HCT116 (cell line): ENCODE measurements around the gene FCHSD2. TPM values are rescaled to one million over a fixed set of nuclear protein-coding genes. Genes with fewer than 3 reads are reported as not detected.

Experiments
- ATAC-seq: fragments of 200-7000 bp; cut with Tn5 transposase; 2 replicates; pipeline ENCODE4 v1.9.1; 2020; ENCODE audit warnings: mild to moderate bottlenecking, moderate library complexity
- BruUV-seq: library from RNA; stranded (reverse); fragments of 400-500 nt; replicated peaks from 2 replicates; lab custom pipeline; 2021; lab: Mats Ljungman, UMichigan
- CTCF ChIA-PET: fragments of 300-600 bp; sonication (Branson Sonifier 250); formaldehyde crosslinking; loops from one replicate; lab custom pipeline; 2021; ENCODE audit warnings: antibody characterized with exemption; lab: Charles Lee
- POLR2A ChIA-PET: fragments of 300-600, 350-600 bp; sonication (Branson Sonifier 250); formaldehyde crosslinking; loops from one replicate; lab custom pipeline; 2021; ENCODE audit warnings: antibody characterized with exemption; lab: Charles Lee
- RAD21 ChIA-PET, 2 experiments: fragments of 300-600 bp; sonication (Branson Sonifier 250); formaldehyde crosslinking; loops; one replicate each; lab custom pipeline; 2023; ENCODE audit warnings: low total read pairs in 2 of 2; ENCODE audit not compliant: uncharacterized antibody in 2 of 2, unreplicated experiment in 2 of 2, low non-redundant PET in 1 of 2; lab: Charles Lee
- DNase-seq: peaks from one replicate; pipeline ENCODE4 v3.0.0-alpha.2; 2010; ENCODE audit warnings: low read depth, low spot score
- H2AFZ ChIP-seq: fragments of 200-600 bp; shearing (Covaris generic), sonication (generic); 2 replicates; pipeline ENCODE4 v1.6.1; 2017; ENCODE audit warnings: low read depth, mixed run types, mixed read lengths, antibody characterized with exemption, low read length; ENCODE audit not compliant: poor library complexity, severe bottlenecking
- H3K27ac ChIP-seq: 2 replicates; pipeline ENCODE4 v1.5.1; 2012; ENCODE audit warnings: low read depth, low read length
- H3K27me3 ChIP-seq: fragments of 200-600 bp; sonication (generic); 2 replicates; pipeline ENCODE4 v1.6.1; 2016; ENCODE audit warnings: mixed run types, low read length, mixed read lengths; ENCODE audit not compliant: insufficient read depth
- H3K36me3 ChIP-seq, 2 experiments: fragments of 200-500 bp in 1 of 2; fragments of 200-600 bp in 1 of 2; sonication (Bioruptor generic) in 1 of 2; sonication (generic) in 1 of 2; 2 replicates each; pipeline versions ENCODE4 v1.5.1 to v1.6.1; 2014 to 2016; ENCODE audit warnings: low read length in 2 of 2, inconsistent platforms in 1 of 2, mixed read lengths in 1 of 2, mixed run types in 1 of 2; ENCODE audit not compliant: insufficient read depth in 2 of 2, control insufficient read depth in 1 of 2
- H3K4me1 ChIP-seq, 2 experiments: fragments of 200-600 bp in 1 of 2; sonication (generic) in 1 of 2; 2 replicates each; pipeline versions ENCODE4 v1.5.1 to v1.6.1; 2012 to 2017; ENCODE audit warnings: low read length in 2 of 2, inconsistent platforms in 1 of 2, mild to moderate bottlenecking in 1 of 2, mixed read lengths in 1 of 2, mixed run types in 1 of 2, moderate library complexity in 1 of 2; ENCODE audit not compliant: insufficient read depth in 2 of 2, control insufficient read depth in 1 of 2
- H3K4me2 ChIP-seq: fragments of 200-600 bp; sonication (generic); 2 replicates; pipeline ENCODE4 v1.6.1; 2017; ENCODE audit warnings: mixed run types, low read length, mixed read lengths
- H3K4me3 ChIP-seq, 2 experiments: fragments of 200-600 bp in 1 of 2; sonication (generic) in 1 of 2; replicated peaks in 1 of 2; 2 replicates each; pipeline ENCODE4 v1.5.1; 2011 to 2016; ENCODE audit warnings: low read length in 2 of 2, control low read depth in 1 of 2, low read depth in 1 of 2, mild to moderate bottlenecking in 1 of 2, mixed read lengths in 1 of 2, mixed run types in 1 of 2
- H3K79me2 ChIP-seq: fragments of 200-600 bp; sonication (generic); 2 replicates; pipeline ENCODE4 v1.6.1; 2017; ENCODE audit warnings: mild to moderate bottlenecking, mixed run types, low read length, moderate library complexity, mixed read lengths; ENCODE audit not compliant: insufficient read depth
- H3K9ac ChIP-seq: fragments of 200-600 bp; sonication (generic); 2 replicates; pipeline ENCODE4 v1.6.1; 2016; ENCODE audit warnings: low read length, mixed read lengths
- H3K9me2 ChIP-seq: fragments of 200-600 bp; sonication (generic), shearing (Covaris generic); 2 replicates; pipeline ENCODE4 v1.6.1; 2017; ENCODE audit warnings: mixed run types, mild to moderate bottlenecking, moderate library complexity; ENCODE audit not compliant: insufficient read depth
- H3K9me3 ChIP-seq, 2 experiments: fragments of 200-500 bp in 1 of 2; fragments of 200-600 bp in 1 of 2; sonication (Bioruptor generic) in 1 of 2; sonication (generic) in 1 of 2; 2 replicates each; pipeline ENCODE4 v1.6.1; 2014 to 2017; ENCODE audit warnings: low read length in 2 of 2, mixed read lengths in 2 of 2, inconsistent platforms in 1 of 2, low read depth in 1 of 2, mild to moderate bottlenecking in 1 of 2, mixed run types in 1 of 2, moderate library complexity in 1 of 2; ENCODE audit not compliant: control insufficient read depth in 1 of 2, insufficient read depth in 1 of 2
- H4K20me1 ChIP-seq: fragments of 200-600 bp; sonication (generic), shearing (Covaris generic); 2 replicates; pipeline ENCODE4 v1.6.1; 2017; ENCODE audit warnings: mixed run types, mild to moderate bottlenecking, moderate library complexity; ENCODE audit not compliant: insufficient read depth
- ATF3 ChIP-seq: IDR thresholded peaks from 2 replicates; pipeline ENCODE4 v1.6.1; 2012
- CEBPB ChIP-seq: IDR thresholded peaks from 2 replicates; pipeline ENCODE4 v1.6.1; 2012; ENCODE audit warnings: low read depth
- CTCF ChIP-seq, 3 experiments: fragments of 200-600 bp in 1 of 3; sonication (generic) in 1 of 3; IDR thresholded peaks in 2 of 3; conservative IDR thresholded peaks in 1 of 3; 2 replicates each; pipeline ENCODE4 v1.5.1; 2012 to 2017; ENCODE audit warnings: low read depth in 2 of 3, low read length in 2 of 3, antibody characterized with exemption in 1 of 3, borderline replicate concordance in 1 of 3, control low read depth in 1 of 3, mild to moderate bottlenecking in 1 of 3, mixed read lengths in 1 of 3, mixed run types in 1 of 3, moderate library complexity in 1 of 3; ENCODE audit not compliant: insufficient read depth in 1 of 3
- EGR1 ChIP-seq: IDR thresholded peaks from 2 replicates; pipeline ENCODE4 v1.6.1; 2012; ENCODE audit warnings: low read depth
- ELF1 ChIP-seq: IDR thresholded peaks from 2 replicates; pipeline ENCODE4 v1.6.1; 2012; ENCODE audit warnings: low read depth, borderline replicate concordance
- EZH2 ChIP-seq: fragments of 200-600 bp; sonication (generic); IDR thresholded peaks from 2 replicates; pipeline ENCODE4 v1.6.1; 2017; ENCODE audit warnings: antibody characterized with exemption, mixed run types
- EZH2phosphoT487 ChIP-seq: fragments of 200-600 bp; IDR thresholded peaks from 2 replicates; pipeline ENCODE4 v1.6.1; 2018; ENCODE audit warnings: antibody characterized with exemption, borderline replicate concordance
- JUND ChIP-seq: IDR thresholded peaks from 2 replicates; pipeline ENCODE4 v1.6.1; 2012
- MAX ChIP-seq: IDR thresholded peaks from 2 replicates; pipeline ENCODE4 v1.6.1; 2012
- POLR2A ChIP-seq: IDR thresholded peaks from 2 replicates; pipeline ENCODE4 v1.7.0; 2011; ENCODE audit warnings: borderline replicate concordance; ENCODE audit not compliant: insufficient read depth, insufficient read length; ENCODE audit errors: extremely low read depth
- POLR2AphosphoS5 ChIP-seq: IDR thresholded peaks from 2 replicates; pipeline ENCODE4 v1.6.1; 2011; ENCODE audit warnings: mild to moderate bottlenecking, low read depth, low read length, moderate library complexity
- RAD21 ChIP-seq: IDR thresholded peaks from 2 replicates; pipeline ENCODE4 v1.6.1; 2012; ENCODE audit warnings: low read depth, mild to moderate bottlenecking
- REST ChIP-seq: IDR thresholded peaks from 2 replicates; pipeline ENCODE4 v1.6.1; 2012; ENCODE audit warnings: low read depth
- SIN3A ChIP-seq: IDR thresholded peaks from 2 replicates; pipeline ENCODE4 v1.6.1; 2012; ENCODE audit warnings: low read depth
- SP1 ChIP-seq: IDR thresholded peaks from 2 replicates; pipeline ENCODE4 v1.6.1; 2012; ENCODE audit warnings: low read depth
- TCF7L2 ChIP-seq: IDR thresholded peaks from 2 replicates; pipeline ENCODE4 v1.7.0; 2011; ENCODE audit warnings: borderline replicate concordance, inconsistent platforms; ENCODE audit not compliant: insufficient read depth, insufficient read length; ENCODE audit errors: extremely low read depth
- YY1 ChIP-seq: IDR thresholded peaks from 2 replicates; pipeline ENCODE4 v1.6.1; 2011; ENCODE audit warnings: low read length, low read depth, moderate library complexity, mild to moderate bottlenecking; ENCODE audit not compliant: insufficient replicate concordance; ENCODE audit errors: extremely low read depth
- ZBTB33 ChIP-seq: IDR thresholded peaks from 2 replicates; pipeline ENCODE4 v1.6.1; 2011; ENCODE audit warnings: mild to moderate bottlenecking, low read length, moderate library complexity; ENCODE audit not compliant: insufficient replicate concordance; ENCODE audit errors: extremely low read depth
- ZFX ChIP-seq: fragments of 450-650 bp; IDR thresholded peaks from 2 replicates; pipeline ENCODE4 v1.6.1; 2017
- ZNF274 ChIP-seq: fragments of 200-500 bp; sonication (Bioruptor generic); IDR thresholded peaks from 2 replicates; pipeline ENCODE4 v1.6.1; 2014; ENCODE audit warnings: mild to moderate bottlenecking, low read depth, low read length, inconsistent platforms
- intact Hi-C: fragments of 100-400 bp; cut with micrococcal nuclease; formaldehyde crosslinking; loops from 2 replicates; pipeline ENCODE4 v1.10.0; 2022
- total RNA-seq: library from RNA; stranded (reverse); gene quantifications from one replicate; pipeline ENCODE4 v1.2.1, GENCODE V29; 2021; ENCODE audit not compliant: unreplicated experiment

FCHSD2 gene
- total RNA-seq, 1 experiment from 2014 or later = 15.0 TPM

- H3K4me3 ChIP-seq = no peak overlapping the region
- no peak for DNase-seq
- CTCF ChIA-PET = no interaction called here
Measured at GRCh38 chr11:72807021-72807693, 335.0 kb downstream of the FCHSD2 start.

More at GRCh38 chr11:72807021-72807693, 335.0 kb downstream of the FCHSD2 start:
- no peak for ATAC-seq
- H3K9ac ChIP-seq = no peak overlapping the region
- TF ChIP-seq CTCF (IDR thresholded peaks at IDR 0.05 in 2 of 3, conservative IDR thresholded peaks at IDR 0.05 in 1 of 3; ENCODE audit: borderline replicate concordance in 1 of 3, insufficient read depth in 1 of 3, low read depth in 2 of 3, low read length in 2 of 3) (no peak), MAX (no peak), ATF3 (no peak), ZFX (no peak), SIN3A (no peak), ELF1 (no peak), RAD21 (no peak), POLR2AphosphoS5 (no peak), SP1 (no peak), EZH2 (no peak), JUND (no peak), EGR1 (no peak), POLR2A (no peak), ZNF274 (no peak), ZBTB33 (no peak), CEBPB (no peak), TCF7L2 (no peak), YY1 (no peak), EZH2phosphoT487 (no peak), REST (no peak)
- TF ChIP-seq, all 23 proteins: peak for 0
- Histone ChIP-seq H3K4me2 (no peak overlapping the region), H3K9me3 (no peaks in the 10 kb centered on the region), H3K9me2 (no peaks in the 10 kb centered on the region), H3K27me3 (no peaks in the 10 kb centered on the region), H3K27ac (no peak overlapping the region), H3K36me3 (peaks cover 0 to 9% of the 10 kb centered on the region in 2 experiments; a peak in 1 of 4 replicates), H3K79me2 (peaks cover 10% of the 10 kb centered on the region), H3K4me1 (peaks cover 2 to 5% of the 10 kb centered on the region in 2 experiments; a peak in 2 of 4 replicates), H4K20me1 (no peaks in the 10 kb centered on the region), H2AFZ (no peak overlapping the region)
- ChIA-PET POLR2A (no interaction called here), RAD21 (no interaction called here)
- no TSS peak for BruUV-seq
- intact Hi-C loops = no loop called here
